ENCODE results near the gene PPY. TPM values are rescaled to one million over a fixed set of nuclear protein-coding genes. Genes with fewer than 3 reads are reported as not detected.

PPY gene
- total RNA-seq, 2 experiments from 2014 or later: not detected

GRCh38 chr17:43920500-43921095, 21.7 kb downstream of the PPY start:
- Mint-ChIP-seq H3K4me1 (ENCODE audit: low read depth) (peaks cover 15% of the 10 kb centered on the region), H3K36me3 (ENCODE audit: low read depth) (no peaks in the 10 kb centered on the region)
- intact Hi-C loops (cut with micrococcal nuclease): no loop called here

DNA sequence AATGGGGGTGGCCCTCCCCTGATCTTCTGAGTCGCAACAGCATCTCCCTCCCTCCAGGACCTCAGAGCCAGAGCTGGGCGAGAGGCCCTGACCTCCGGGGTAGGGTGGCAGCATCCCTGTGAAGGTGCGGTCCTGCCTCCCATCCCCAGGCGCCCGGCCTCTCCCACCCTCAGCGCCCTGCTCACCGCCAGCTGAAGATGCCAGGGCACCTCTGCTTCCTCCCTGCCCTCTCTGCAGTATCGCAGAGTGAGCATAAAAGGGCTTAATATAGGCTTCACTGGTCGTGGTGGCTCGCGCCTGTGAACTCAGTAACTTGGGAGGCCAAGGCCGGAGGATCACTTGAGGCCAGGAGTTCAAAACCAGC, 24.3 kb downstream of the PPY start:
- no peak for DNase-seq
- Mint-ChIP-seq H3K4me1 (ENCODE audit: low read depth) (peaks cover 13% of the 10 kb centered on the region), H3K9me3 (no peaks in the 10 kb centered on the region), H3K27ac (no peak overlapping the region), H3K4me3 (peak overlapping the region; percentile 65), H3K36me3 (ENCODE audit: low read depth) (no peaks in the 10 kb centered on the region), H3K27me3 (ENCODE audit: low read depth) (no peaks in the 10 kb centered on the region)
- CTCF ChIA-PET: interaction anchor here (0.6 to 1.9 kb wide), 6 partner anchors 8 to 251 kb away, joined by 3 to 10 read pairs (median 4); no protein-coding TSS in a partner anchor
- intact Hi-C loops (cut with micrococcal nuclease): no loop called here

More at GRCh38 chr17:43920500-43921095, 21.7 kb downstream of the PPY start:
- DNase-seq: no peak
- Mint-ChIP-seq H3K4me3 (no peak overlapping the region), H3K27ac (no peak overlapping the region), H3K9me3 (no peaks in the 10 kb centered on the region), H3K27me3 (ENCODE audit: low read depth) (no peaks in the 10 kb centered on the region)
- CTCF ChIA-PET: interaction anchor here (1.7 kb wide), 1 partner anchor 11 kb away, joined by 7 read pairs; no protein-coding TSS in a partner anchor

DNA sequence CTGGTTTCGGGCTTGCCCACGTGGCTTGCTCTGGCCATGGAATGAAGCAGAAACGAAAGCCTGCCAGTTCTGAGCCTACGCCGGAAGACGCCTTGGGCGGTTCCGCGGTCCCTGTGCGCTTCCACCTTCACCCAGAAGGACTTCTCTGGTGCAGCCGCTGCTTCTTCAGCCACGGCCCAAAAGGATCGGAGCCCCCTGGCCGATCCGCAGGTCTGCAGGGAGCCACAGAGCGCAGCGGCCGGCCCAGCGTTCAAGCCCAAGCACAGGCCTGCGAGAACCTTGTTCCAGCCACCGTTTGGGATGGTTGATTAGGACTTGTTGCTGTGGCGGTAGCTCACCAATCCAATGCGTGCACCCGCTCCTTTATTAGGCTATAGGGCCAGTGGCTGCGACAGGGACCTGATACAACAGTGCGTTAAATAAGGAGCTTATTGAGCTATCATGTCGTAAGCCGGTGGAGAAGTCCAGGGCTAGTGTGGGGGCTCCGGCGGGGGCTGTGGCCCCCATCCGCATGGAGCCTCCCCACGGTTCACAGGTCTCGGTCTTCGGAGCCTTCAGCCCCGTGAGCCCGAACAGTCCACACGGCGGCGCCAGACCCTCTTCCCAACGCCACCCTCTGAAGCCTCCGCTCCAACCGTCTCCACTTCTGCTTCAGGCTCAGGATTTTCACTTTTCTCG, 24.8 kb downstream of the PPY start:
- Mint-ChIP-seq H3K27ac (peak overlapping the region; percentile 9), H3K36me3 (ENCODE audit: low read depth) (no peaks in the 10 kb centered on the region), H3K9me3 (no peaks in the 10 kb centered on the region), H3K4me1 (ENCODE audit: low read depth) (peaks cover 13% of the 10 kb centered on the region), H3K4me3 (peak overlapping the region; percentile 65), H3K27me3 (ENCODE audit: low read depth) (no peaks in the 10 kb centered on the region)
- intact Hi-C loops (cut with micrococcal nuclease): loop anchor here (1.0 to 2.0 kb wide), 2 partner anchors 21 to 77 kb away; no protein-coding TSS in a partner anchor
- CTCF ChIA-PET: interaction anchor here (0.6 to 1.2 kb wide), 6 partner anchors 9 to 251 kb away, joined by 3 to 10 read pairs (median 4); no protein-coding TSS in a partner anchor
- DNase-seq: peak; percentile 73

DNA sequence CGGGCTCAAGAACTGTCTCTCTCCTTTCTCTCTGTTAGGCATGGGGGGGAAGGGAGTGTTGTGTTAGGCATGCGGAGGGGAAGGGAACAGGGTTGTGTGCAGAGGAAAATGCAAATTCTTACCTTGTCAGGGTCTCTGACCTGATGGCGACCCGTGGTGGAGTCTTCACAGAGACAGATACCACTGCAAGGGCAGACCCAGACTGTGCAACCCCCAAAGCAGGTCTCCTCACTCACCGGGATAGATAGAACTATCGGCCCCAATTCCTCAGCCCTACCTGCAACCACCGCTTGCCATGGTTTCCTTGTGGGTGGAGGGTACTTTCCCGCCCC, 25.3 kb downstream of the PPY start:
- Mint-ChIP-seq H3K4me1 (ENCODE audit: low read depth) (peaks cover 13% of the 10 kb centered on the region), H3K4me3 (peak overlapping the region; percentile 65), H3K27ac (no peak overlapping the region), H3K36me3 (ENCODE audit: low read depth) (no peaks in the 10 kb centered on the region), H3K27me3 (ENCODE audit: low read depth) (no peaks in the 10 kb centered on the region), H3K9me3 (no peaks in the 10 kb centered on the region)
- intact Hi-C loops (cut with micrococcal nuclease): loop anchor here (1.0 to 2.0 kb wide), 2 partner anchors 21 to 78 kb away; no protein-coding TSS in a partner anchor
- CTCF ChIA-PET: interaction anchor here (0.6 to 1.2 kb wide), 5 partner anchors 9 to 106 kb away, joined by 3 to 10 read pairs (median 4); no protein-coding TSS in a partner anchor
- DNase-seq: no peak

GRCh38 chr17:43916385-43916784, 25.9 kb downstream of the PPY start:
- H3K4me1 Mint-ChIP-seq (ENCODE audit: low read depth): peaks cover 13% of the 10 kb centered on the region
- no peak overlapping the region for H3K27ac Mint-ChIP-seq
- no peak overlapping the region for H3K4me3 Mint-ChIP-seq
- H3K9me3 Mint-ChIP-seq: no peaks in the 10 kb centered on the region
- no peak for DNase-seq
- intact Hi-C loops (cut with micrococcal nuclease): loop anchor here (2.0 kb wide), 1 partner anchor 78 kb away; no protein-coding TSS in a partner anchor
- CTCF ChIA-PET: interaction anchor here (2.4 kb wide), 1 partner anchor 38 kb away, joined by 7 read pairs; no protein-coding TSS in a partner anchor
- no peaks in the 10 kb centered on the region for H3K36me3 Mint-ChIP-seq (ENCODE audit: low read depth)
- H3K27me3 Mint-ChIP-seq (ENCODE audit: low read depth): no peaks in the 10 kb centered on the region

GRCh38 chr17:43915559-43915958, 26.7 kb downstream of the PPY start:
- no peaks in the 10 kb centered on the region for H3K36me3 Mint-ChIP-seq (ENCODE audit: low read depth)
- CTCF ChIA-PET: interaction anchor here (0.6 to 2.4 kb wide), 2 partner anchors 21 to 37 kb away, joined by 3 to 7 read pairs; no protein-coding TSS in a partner anchor
- no peak for DNase-seq
- H3K4me3 Mint-ChIP-seq: no peak overlapping the region
- no peak overlapping the region for H3K27ac Mint-ChIP-seq
- intact Hi-C loops (cut with micrococcal nuclease): no loop called here
- H3K27me3 Mint-ChIP-seq (ENCODE audit: low read depth): no peaks in the 10 kb centered on the region
- H3K9me3 Mint-ChIP-seq: no peaks in the 10 kb centered on the region
- peaks cover 13% of the 10 kb centered on the region for H3K4me1 Mint-ChIP-seq (ENCODE audit: low read depth)

- no peak for DNase-seq
- no peaks in the 10 kb centered on the region for H3K9me3 Mint-ChIP-seq
- no peak overlapping the region for H3K27ac Mint-ChIP-seq
- no peaks in the 10 kb centered on the region for H3K27me3 Mint-ChIP-seq (ENCODE audit: low read depth)
- intact Hi-C loops (cut with micrococcal nuclease): no loop called here
- H3K4me1 Mint-ChIP-seq (ENCODE audit: low read depth): peaks cover 13% of the 10 kb centered on the region
- no peaks in the 10 kb centered on the region for H3K36me3 Mint-ChIP-seq (ENCODE audit: low read depth)
- H3K4me3 Mint-ChIP-seq: no peak overlapping the region
- CTCF ChIA-PET: interaction anchor here (0.8 to 2.4 kb wide), 9 partner anchors 11 to 80 kb away, joined by 3 to 9 read pairs (median 4); no protein-coding TSS in a partner anchor
Observed at GRCh38 chr17:43914451-43914850, 27.8 kb downstream of the PPY start.

GRCh38 chr17:43913584-43913983, 28.7 kb downstream of the PPY start:
- Mint-ChIP-seq H3K9me3 (no peaks in the 10 kb centered on the region), H3K4me3 (no peak overlapping the region), H3K36me3 (ENCODE audit: low read depth) (no peaks in the 10 kb centered on the region), H3K27me3 (ENCODE audit: low read depth) (no peaks in the 10 kb centered on the region), H3K4me1 (ENCODE audit: low read depth) (peaks cover 13% of the 10 kb centered on the region), H3K27ac (no peak overlapping the region)
- CTCF ChIA-PET: interaction anchor here (0.8 to 1.7 kb wide), 8 partner anchors 12 to 81 kb away, joined by 3 to 9 read pairs (median 4); no protein-coding TSS in a partner anchor
- DNase-seq: no peak
- intact Hi-C loops (cut with micrococcal nuclease): no loop called here

GRCh38 chr17:43912635-43913304, 29.5 kb downstream of the PPY start:
- CTCF ChIA-PET: interaction anchor here (1.3 to 1.7 kb wide), 2 partner anchors 13 to 25 kb away, joined by 4 to 7 read pairs; no protein-coding TSS in a partner anchor
- intact Hi-C loops (cut with micrococcal nuclease): no loop called here
- no peak for DNase-seq
- Mint-ChIP-seq H3K9me3 (no peaks in the 10 kb centered on the region), H3K36me3 (ENCODE audit: low read depth) (no peaks in the 10 kb centered on the region), H3K27me3 (ENCODE audit: low read depth) (no peaks in the 10 kb centered on the region), H3K4me3 (no peak overlapping the region), H3K4me1 (ENCODE audit: low read depth) (peaks cover 17% of the 10 kb centered on the region), H3K27ac (no peak overlapping the region)

DNA sequence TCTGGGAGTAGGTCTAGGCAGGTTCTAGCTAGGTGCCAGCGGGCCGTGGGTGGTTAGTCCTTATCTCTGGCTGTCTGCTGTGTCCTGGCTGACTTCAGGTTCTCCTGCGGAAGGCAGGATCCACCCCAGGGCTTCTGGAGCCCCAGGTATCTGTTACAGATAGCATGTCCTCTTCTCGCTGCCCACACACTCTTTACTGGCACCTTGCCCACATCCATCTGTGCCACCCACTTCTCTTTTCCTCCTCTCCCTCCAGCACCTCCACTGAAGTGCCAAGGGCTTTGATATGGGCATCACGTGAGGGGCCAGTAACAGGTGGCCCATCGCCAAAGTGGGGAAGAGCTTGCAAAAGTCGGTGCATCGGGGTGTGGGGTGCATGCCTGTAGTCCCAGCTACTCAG, 30.4 kb downstream of the PPY start:
- intact Hi-C loops (cut with micrococcal nuclease): no loop called here
- Mint-ChIP-seq H3K9me3 (no peaks in the 10 kb centered on the region), H3K4me3 (no peak overlapping the region), H3K4me1 (ENCODE audit: low read depth) (peaks cover 14% of the 10 kb centered on the region), H3K27me3 (ENCODE audit: low read depth) (no peaks in the 10 kb centered on the region), H3K36me3 (ENCODE audit: low read depth) (no peaks in the 10 kb centered on the region), H3K27ac (no peak overlapping the region)
- DNase-seq: no peak
- CTCF ChIA-PET: interaction anchor here (1.3 to 6.3 kb wide), 4 partner anchors 10 to 34 kb away, joined by 7 to 31 read pairs (median 16); no protein-coding TSS in a partner anchor

DNA sequence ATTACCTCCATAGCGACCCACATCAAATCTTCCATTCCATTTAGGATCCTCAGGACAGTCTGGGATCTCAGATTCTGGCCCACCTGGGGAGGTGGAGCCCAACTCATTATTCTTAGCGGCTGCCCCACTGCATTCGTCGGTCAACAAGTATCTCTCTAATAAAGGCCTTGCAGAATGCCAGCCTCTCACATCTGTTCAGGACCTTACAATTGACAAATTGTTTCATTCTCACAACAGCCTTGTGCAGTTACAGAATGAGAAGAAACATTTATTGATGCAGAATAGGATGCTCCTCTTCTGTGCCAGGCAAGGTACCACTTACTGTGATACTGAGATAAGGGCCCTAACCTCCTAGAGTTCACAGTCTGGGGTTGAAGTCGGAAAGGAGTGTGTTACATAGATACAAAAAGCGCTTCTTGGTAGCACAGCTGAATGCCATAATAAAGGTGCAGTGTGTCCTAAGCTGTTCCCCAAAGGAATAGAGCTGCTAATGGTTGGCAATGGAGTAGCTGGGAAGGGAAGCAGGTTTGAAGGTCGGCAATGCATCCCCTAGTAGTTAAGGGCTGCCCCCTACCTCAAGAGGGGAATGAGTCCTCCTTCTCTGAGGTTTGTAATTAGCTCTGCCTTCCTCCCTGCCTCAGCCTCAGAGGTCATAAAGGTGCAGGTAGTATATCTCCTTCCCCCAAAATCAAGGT, 32.6 kb downstream of the PPY start:
- Mint-ChIP-seq H3K27me3 (ENCODE audit: low read depth) (peaks cover 4% of the 10 kb centered on the region), H3K4me1 (ENCODE audit: low read depth) (peaks cover 18% of the 10 kb centered on the region), H3K9me3 (no peaks in the 10 kb centered on the region), H3K4me3 (no peak overlapping the region), H3K36me3 (ENCODE audit: low read depth) (no peaks in the 10 kb centered on the region), H3K27ac (no peak overlapping the region)
- no peak for DNase-seq
- intact Hi-C loops (cut with micrococcal nuclease): no loop called here
- CTCF ChIA-PET: interaction anchor here (0.5 to 6.3 kb wide), 22 partner anchors 8 to 276 kb away, joined by 3 to 31 read pairs (median 4); no protein-coding TSS in a partner anchor

All from activated naive CD4-positive, alpha-beta T cell treated with anti-CD3 and anti-CD28 coated beads for 36 hours (primary cell).